HCT116 (cell line): ENCODE measurements around the gene BCO2.

Source experiments
- CTCF ChIP-seq, 3 experiments: fragments of 200-600 bp in 1 of 3; sonication (generic) in 1 of 3; IDR thresholded peaks in 2 of 3; conservative IDR thresholded peaks in 1 of 3; 2 replicates each; pipeline ENCODE4 v1.5.1; 2012 to 2017; ENCODE audit warnings: low read depth in 2 of 3, low read length in 2 of 3, antibody characterized with exemption in 1 of 3, borderline replicate concordance in 1 of 3, control low read depth in 1 of 3, mild to moderate bottlenecking in 1 of 3, mixed read lengths in 1 of 3, mixed run types in 1 of 3, moderate library complexity in 1 of 3; ENCODE audit not compliant: insufficient read depth in 1 of 3
- ELF1 ChIP-seq: IDR thresholded peaks from 2 replicates; pipeline ENCODE4 v1.6.1; 2012; ENCODE audit warnings: low read depth, borderline replicate concordance
- YY1 ChIP-seq: IDR thresholded peaks from 2 replicates; pipeline ENCODE4 v1.6.1; 2011; ENCODE audit warnings: low read length, low read depth, moderate library complexity, mild to moderate bottlenecking; ENCODE audit not compliant: insufficient replicate concordance; ENCODE audit errors: extremely low read depth
- TF ChIP-seq, protein P1 (sequence below): IDR thresholded peaks from 2 replicates; pipeline ENCODE4 v1.6.1; 2012

- TF ChIP-seq CTCF (IDR thresholded peaks at IDR 0.05 in 2 of 3, conservative IDR thresholded peaks at IDR 0.05 in 1 of 3; ENCODE audit: borderline replicate concordance in 1 of 3, insufficient read depth in 1 of 3, low read depth in 2 of 3, low read length in 2 of 3), result no peak
- no peak for TF ChIP-seq YY1
- TF ChIP-seq, protein P1, sequence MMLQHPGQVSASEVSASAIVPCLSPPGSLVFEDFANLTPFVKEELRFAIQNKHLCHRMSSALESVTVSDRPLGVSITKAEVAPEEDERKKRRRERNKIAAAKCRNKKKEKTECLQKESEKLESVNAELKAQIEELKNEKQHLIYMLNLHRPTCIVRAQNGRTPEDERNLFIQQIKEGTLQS, result no peak
- TF ChIP-seq ELF1, result no peak
Measured at GRCh38 chr11:112172362-112172994, 2.8 kb upstream of the BCO2 start.
